Right lobe of liver (tissue), 4 donors: ENCODE measurements around the gene AFAP1L1.
"Not testable (repeated sequence)": the region's sequence is repeated elsewhere in the genome, so short reads cannot be mapped to it uniquely, and the experiment has no call there.

Source experiments
- CTCF ChIP-seq, 4 donors: fragments of 200-600 bp in 3 of 4; fragments of 450-650 bp in 1 of 4; IDR thresholded peaks; one replicate each; pipeline versions ENCODE4 v1.5.1 to v1.8.0; 2016 to 2022; ENCODE audit warnings: antibody characterized with exemption in 4 of 4, mild to moderate bottlenecking in 2 of 4
- POLR2A ChIP-seq: fragments of 450-650 bp; IDR thresholded peaks from one replicate; pipeline ENCODE4 v1.6.1; 2017; ENCODE audit warnings: antibody characterized with exemption, mild to moderate bottlenecking
- donor health status: DM: no; HTN: no; CAD: no.
- donor health status: DM: no; HTN: no; CAD: no.
- donor health status: DM: no; HTN: yes; CAD: no.

- TF ChIP-seq CTCF (IDR thresholded peaks at IDR 0.05); POLR2A: not testable (repeated sequence)
These were observed 1.1 kb downstream of the AFAP1L1 start for GRCh38 chr5:149272781-149273180.
